T-cell (primary cell): ENCODE results near the gene TBC1D4. TPM values are rescaled to one million over a fixed set of nuclear protein-coding genes. Genes with fewer than 3 reads are reported as not detected.

ENCODE experiments used
- ATAC-seq, 4 experiments: fragments of 200-7000 bp in 3 of 4; fragments of 150-1000 bp in 1 of 4; cut with Tn5 transposase; replicated peaks in 1 of 4; 1 replicate in 3 of 4; 2 replicates in 1 of 4; pipeline ENCODE4 v1.10.0; 2021; ENCODE audit warnings: moderate library complexity in 3 of 4, mild to moderate bottlenecking in 2 of 4, moderate number of reproducible peaks in 1 of 4
- CTCF ChIA-PET, 2 donors: fragments of 300-600 bp; sonication (Branson Sonifier 250); formaldehyde crosslinking; loops; one replicate each; lab custom pipeline; 2022; ENCODE audit warnings: antibody characterized with exemption in 2 of 2; lab: Charles Lee
- POLR2A ChIA-PET, 2 donors: fragments of 300-600 bp; sonication (Branson Sonifier 250); formaldehyde crosslinking; loops; one replicate each; lab custom pipeline; 2022; ENCODE audit warnings: antibody characterized with exemption in 2 of 2; lab: Charles Lee
- DNase-seq, 35 experiments: peaks; one replicate each; pipeline versions ENCODE4 v3.0.0 to v3.0.0-alpha.2; 2013 to 2023
- H3K27ac ChIP-seq: one replicate; pipeline ENCODE4 v1.5.1; 2013; ENCODE audit warnings: low read length
- H3K27me3 ChIP-seq, 2 experiments: replicated peaks in 1 of 2; 1 replicate in 1 of 2; 2 replicates in 1 of 2; pipeline versions ENCODE4 v1.6.1 to v1.7.0; 2013; ENCODE audit warnings: low read length in 1 of 2, mixed read lengths in 1 of 2; ENCODE audit not compliant: control insufficient read depth in 2 of 2, insufficient read depth in 2 of 2; ENCODE audit errors: extremely low read depth in 1 of 2
- H3K36me3 ChIP-seq, 2 donors: 1 replicate in 1 of 2; 2 replicates in 1 of 2; pipeline versions ENCODE4 v1.6.1 to v1.7.0; 2013; ENCODE audit warnings: low read length in 1 of 2; ENCODE audit not compliant: control insufficient read depth in 2 of 2, insufficient read depth in 1 of 2; ENCODE audit errors: extremely low read depth in 1 of 2
- H3K4me1 ChIP-seq, 2 experiments: 1 replicate in 1 of 2; 2 replicates in 1 of 2; pipeline versions ENCODE4 v1.6.1 to v1.7.0; 2013; ENCODE audit warnings: low read length in 2 of 2, mixed read lengths in 1 of 2; ENCODE audit not compliant: insufficient read depth in 2 of 2, control insufficient read depth in 1 of 2; ENCODE audit errors: extremely low read depth in 1 of 2
- H3K4me3 ChIP-seq, 2 donors: 1 replicate in 1 of 2; 2 replicates in 1 of 2; pipeline versions ENCODE4 v1.5.1 to v1.7.0; 2013; ENCODE audit warnings: mild to moderate bottlenecking in 2 of 2, low read length in 1 of 2, moderate library complexity in 1 of 2; ENCODE audit not compliant: control insufficient read depth in 1 of 2; ENCODE audit errors: extremely low read depth in 1 of 2
- H3K9me3 ChIP-seq: 2 replicates; pipeline ENCODE4 v1.7.0; 2013
- H3K27ac Mint-ChIP-seq, 2 donors: one replicate each; pipeline ENCODE4 v1.8.0; 2020 to 2021; ENCODE audit warnings: mild to moderate bottlenecking in 2 of 2, mixed read lengths in 2 of 2
- H3K27me3 Mint-ChIP-seq, 2 donors: one replicate each; pipeline ENCODE4 v1.8.0; 2021 to 2022; ENCODE audit warnings: mixed read lengths in 2 of 2
- H3K36me3 Mint-ChIP-seq: one replicate; pipeline ENCODE4 v1.8.0; 2021; ENCODE audit warnings: mixed read lengths
- H3K4me1 Mint-ChIP-seq, 3 donors: one replicate each; pipeline ENCODE4 v1.8.0; 2020 to 2022; ENCODE audit warnings: mixed read lengths in 3 of 3, mild to moderate bottlenecking in 1 of 3
- H3K4me3 Mint-ChIP-seq, 3 donors: one replicate each; pipeline ENCODE4 v1.8.0; 2020 to 2022; ENCODE audit warnings: mild to moderate bottlenecking in 3 of 3, mixed read lengths in 3 of 3, moderate library complexity in 3 of 3
- H3K9me3 Mint-ChIP-seq, 3 donors: one replicate each; pipeline ENCODE4 v1.8.0; 2020 to 2022; ENCODE audit warnings: mixed read lengths in 3 of 3
- WGBS: methylation state at CpG from one replicate; pipeline ENCODE4 v1.1.5; 2013; ENCODE audit warnings: missing lambda C conversion rate; ENCODE audit not compliant: insufficient coverage; 5-methylcytosine and 5-hydroxymethylcytosine counted together
- total RNA-seq, 35 experiments: library from RNA in 6 of 35; stranded (reverse) in 6 of 35; fragments of 120-200 nt in 1 of 35; gene quantifications; one replicate each; pipeline versions ENCODE4 v1.2.1 to v1.2.4 and lab custom pipeline; 2013 to 2026

The TBC1D4 gene
- total RNA-seq, 5 donors from 2014 or later (not counting 1 experiment from before 2014, with no cell fraction given) = 45.7 to 67.9 (median 56.8) TPM

- peaks cover 0 to 14% of the 10 kb centered on the region in 2 experiments for H3K27me3 ChIP-seq
- no peak overlapping the region for H3K4me3 Mint-ChIP-seq
- no peaks in the 10 kb centered on the region for H3K36me3 Mint-ChIP-seq
- no peaks in the 10 kb centered on the region for H3K9me3 ChIP-seq
- H3K4me1 Mint-ChIP-seq = peaks cover 0 to 15% (median 0%) of the 10 kb centered on the region in 3 donors
- no peak overlapping the region for H3K27ac ChIP-seq
- 68% methylated on average over 4 of the region's 10 CpGs for WGBS
- no peak overlapping the region for H3K4me3 ChIP-seq
- peak overlapping the region in 1 of 2 donors; percentile 13 for H3K27ac Mint-ChIP-seq
- no peaks in the 10 kb centered on the region for H3K9me3 Mint-ChIP-seq
- peak in 1 of 35 experiments; percentile 4 for DNase-seq
- peaks cover 39 to 41% of the 10 kb centered on the region in 2 donors for H3K27me3 Mint-ChIP-seq
- H3K36me3 ChIP-seq = no peaks in the 10 kb centered on the region
- peak in 2 of 4 experiments; percentile 19 to 44 for ATAC-seq
- no peaks in the 10 kb centered on the region for H3K4me1 ChIP-seq
- POLR2A ChIA-PET = no interaction called here
- CTCF ChIA-PET = interaction anchor here in 1 of 2 donors (0.7 kb wide), 1 partner anchor 1673 kb away, joined by 3 read pairs; no protein-coding TSS in a partner anchor
Observed at GRCh38 chr13:75489502-75490263, 7.7 kb upstream of the TBC1D4 start.

GRCh38 chr13:75486146-75487062 is 4.4 kb upstream of the TBC1D4 start:
- Mint-ChIP-seq H3K36me3 (no peaks in the 10 kb centered on the region), H3K4me1 (peaks cover 6 to 21% (median 8%) of the 10 kb centered on the region in 3 donors), H3K9me3 (no peaks in the 10 kb centered on the region), H3K4me3 (no peak overlapping the region), H3K27me3 (peaks cover 47 to 57% of the 10 kb centered on the region in 2 donors), H3K27ac (no peak overlapping the region)
- no peak for DNase-seq
- H3K36me3 ChIP-seq = no peaks in the 10 kb centered on the region
- WGBS = 14% methylated on average over 1 of the region's 5 CpGs
- ChIA-PET POLR2A (interaction anchor here in 1 of 2 donors (0.6 kb wide), 1 partner anchor 166 kb away, joined by 6 read pairs; no protein-coding TSS in a partner anchor), CTCF (interaction anchor here in 1 of 2 donors (0.5 kb wide), 1 partner anchor 1399 kb away, joined by 3 read pairs; no protein-coding TSS in a partner anchor)
- H3K4me3 ChIP-seq = no peak overlapping the region
- no peak overlapping the region for H3K27ac ChIP-seq
- no peak for ATAC-seq
- H3K4me1 ChIP-seq = peaks cover 0 to 2% of the 10 kb centered on the region in 2 experiments
- no peaks in the 10 kb centered on the region for H3K9me3 ChIP-seq
- H3K27me3 ChIP-seq = peaks cover 0 to 33% of the 10 kb centered on the region in 2 experiments

GRCh38 chr13:75485286-75486062 is 3.5 kb upstream of the TBC1D4 start:
- Histone ChIP-seq H3K27ac (no peak overlapping the region), H3K4me1 (peaks cover 5 to 11% of the 10 kb centered on the region in 2 experiments), H3K4me3 (no peak overlapping the region), H3K27me3 (peaks cover 2 to 41% of the 10 kb centered on the region in 2 experiments), H3K9me3 (no peaks in the 10 kb centered on the region), H3K36me3 (no peaks in the 10 kb centered on the region)
- Mint-ChIP-seq H3K4me3 (no peak overlapping the region), H3K36me3 (no peaks in the 10 kb centered on the region), H3K4me1 (peaks cover 15 to 29% (median 17%) of the 10 kb centered on the region in 3 donors), H3K27me3 (peaks cover 49 to 60% of the 10 kb centered on the region in 2 donors), H3K9me3 (no peaks in the 10 kb centered on the region), H3K27ac (no peak overlapping the region)
- CTCF ChIA-PET = interaction anchor here in 1 of 2 donors (0.5 to 0.6 kb wide), 2 partner anchors 113 to 1400 kb away, joined by 3 read pairs; no protein-coding TSS in a partner anchor
- POLR2A ChIA-PET = interaction anchor here in 1 of 2 donors (0.5 kb wide), 1 partner anchor 985 kb away, joined by 4 read pairs; no protein-coding TSS in a partner anchor
- 100% methylated on average over 1 of the region's 1 CpG for WGBS
- ATAC-seq = no peak
- DNase-seq = no peak

- DNase-seq (no peak), ATAC-seq (no peak)
- WGBS = no CpG with 5 or more reads among the region's 1 CpG
- POLR2A ChIA-PET = no interaction called here
- peak overlapping the region; percentile 88 to 98 (median 95) for H3K4me3 Mint-ChIP-seq
- peaks cover 6 to 12% of the 10 kb centered on the region in 2 experiments for H3K4me1 ChIP-seq
- no peaks in the 10 kb centered on the region for H3K9me3 ChIP-seq
- H3K27ac ChIP-seq = no peak overlapping the region
- H3K9me3 Mint-ChIP-seq = no peaks in the 10 kb centered on the region
- peaks cover 15 to 30% (median 18%) of the 10 kb centered on the region in 3 donors for H3K4me1 Mint-ChIP-seq
- no peak overlapping the region for H3K27ac Mint-ChIP-seq
- peaks cover 2 to 38% of the 10 kb centered on the region in 2 experiments for H3K27me3 ChIP-seq
- CTCF ChIA-PET = no interaction called here
- peak overlapping the region; percentile 64 to 78 for H3K4me3 ChIP-seq
- H3K36me3 ChIP-seq = no peaks in the 10 kb centered on the region
- H3K27me3 Mint-ChIP-seq = peaks cover 68 to 83% of the 10 kb centered on the region in 2 donors
- no peaks in the 10 kb centered on the region for H3K36me3 Mint-ChIP-seq
Observed at GRCh38 chr13:75482820-75483079, 781 bp upstream of the TBC1D4 start.

- H3K4me3 ChIP-seq = peak overlapping the region; percentile 64 to 78
- no peaks in the 10 kb centered on the region for H3K9me3 Mint-ChIP-seq
Observed at GRCh38 chr13:75481176-75482069, 546 bp downstream of the TBC1D4 start.

More at GRCh38 chr13:75481176-75482069, 546 bp downstream of the TBC1D4 start:
- Histone ChIP-seq H3K36me3 (no peaks in the 10 kb centered on the region), H3K9me3 (no peaks in the 10 kb centered on the region), H3K27me3 (peaks cover 2 to 38% of the 10 kb centered on the region in 2 experiments), H3K4me1 (peaks cover 6 to 12% of the 10 kb centered on the region in 2 experiments), H3K27ac (no peak overlapping the region)
- no peak overlapping the region for H3K27ac Mint-ChIP-seq
- no peaks in the 10 kb centered on the region for H3K36me3 Mint-ChIP-seq
- ChIA-PET CTCF (no interaction called here), POLR2A (no interaction called here)
- peak overlapping the region; percentile 68 to 98 (median 71) for H3K4me3 Mint-ChIP-seq
- WGBS = under 1% methylated on average over 99 of the region's 100 CpGs
- peaks cover 15 to 21% (median 18%) of the 10 kb centered on the region in 3 donors for H3K4me1 Mint-ChIP-seq
- ATAC-seq (peak; percentile 44 to 59 (median 50)), DNase-seq (peak in 17 of 35 experiments; percentile 1 to 25 (median 7))
- peaks cover 60 to 76% of the 10 kb centered on the region in 2 donors for H3K27me3 Mint-ChIP-seq
